NCI-H226 (cell line): ENCODE measurements around the gene TLL2.

Experiments used
- DNase-seq: peaks from one replicate; pipeline ENCODE4 v3.0.0-alpha.2; 2015

The TLL2 gene

GRCh38 chr10:96384506-96384905, 129.2 kb downstream of the TLL2 start:
- no peak for DNase-seq

- no peak for DNase-seq
Measured at GRCh38 chr10:96380821-96381220, 132.9 kb downstream of the TLL2 start.

GRCh38 chr10:96379758-96380157, 134.0 kb downstream of the TLL2 start:
- no peak for DNase-seq

GRCh38 chr10:96378741-96379140, 135.0 kb downstream of the TLL2 start:
- no peak for DNase-seq

- DNase-seq: no peak
Measured at GRCh38 chr10:96377816-96378294, 135.9 kb downstream of the TLL2 start.

GRCh38 chr10:96376483-96376882, 137.2 kb downstream of the TLL2 start:
- DNase-seq: no peak

- DNase-seq: peak; percentile 71
Measured at GRCh38 chr10:96374985-96375830, 138.5 kb downstream of the TLL2 start.

- no peak for DNase-seq
Measured at GRCh38 chr10:96374639-96374984, 139.1 kb downstream of the TLL2 start.

GRCh38 chr10:96374004-96374403, 139.7 kb downstream of the TLL2 start:
- no peak for DNase-seq

- no peak for DNase-seq
Measured at GRCh38 chr10:96371356-96371755, 142.4 kb downstream of the TLL2 start.

GRCh38 chr10:96370584-96371157, 143.1 kb downstream of the TLL2 start:
- peak; percentile 33 for DNase-seq

- DNase-seq: no peak
Measured at GRCh38 chr10:96369890-96370583, 143.7 kb downstream of the TLL2 start.

GRCh38 chr10:96368971-96369370, 144.8 kb downstream of the TLL2 start:
- no peak for DNase-seq

- DNase-seq: no peak
Measured at GRCh38 chr10:96367470-96367869, 146.3 kb downstream of the TLL2 start.

- no peak for DNase-seq
Measured at GRCh38 chr10:96366508-96366907, 147.2 kb downstream of the TLL2 start.

GRCh38 chr10:96365571-96365970, 148.2 kb downstream of the TLL2 start:
- DNase-seq: no peak

- no peak for DNase-seq
Measured at GRCh38 chr10:96360766-96361165, 153.0 kb downstream of the TLL2 start.

- DNase-seq: no peak
Measured at GRCh38 chr10:96360331-96360730, 153.4 kb downstream of the TLL2 start.

GRCh38 chr10:96359616-96360015, 154.1 kb downstream of the TLL2 start:
- no peak for DNase-seq

- no peak for DNase-seq
Measured at GRCh38 chr10:96358851-96359540, 154.7 kb downstream of the TLL2 start, which contains the start of gene OPALIN. Gene OPALIN, minus strand, starts transcription at chr10:96359002. Its CDS starts 106 bp downstream, at chr10:96358896.

- no peak for DNase-seq
Measured at GRCh38 chr10:96357038-96357620, 156.6 kb downstream of the TLL2 start.

GRCh38 chr10:96352582-96352981, 161.1 kb downstream of the TLL2 start:
- no peak for DNase-seq

GRCh38 chr10:96352027-96352426, 161.7 kb downstream of the TLL2 start:
- no peak for DNase-seq
